WTC11 (cell line): ENCODE data around the gene SHROOM3.

ENCODE experiments used
- CREB1 ChIP-seq: sonication (generic); formaldehyde crosslinking; IDR thresholded peaks from 2 replicates; pipeline ENCODE4 v1.8.0; 2023; ENCODE audit warnings: mild to moderate bottlenecking, missing genetic modification reagents
- GABPB1 ChIP-seq: sonication (generic); formaldehyde crosslinking; IDR thresholded peaks from 2 replicates; pipeline ENCODE4 v1.8.1; 2023; ENCODE audit warnings: mild to moderate bottlenecking, missing genetic modification reagents
- GTF2I ChIP-seq: fragments of 250-450 bp; sonication (Bioruptor Pico); conservative IDR thresholded peaks from 2 replicates; pipeline ENCODE4 v1.4.0; 2021; ENCODE audit warnings: mild to moderate bottlenecking
- JAZF1 ChIP-seq: fragments of 250-450 bp; sonication (Bioruptor Pico); IDR thresholded peaks from 2 replicates; pipeline ENCODE4 v1.9.0; 2021; ENCODE audit warnings: moderate library complexity, mild to moderate bottlenecking, inconsistent platforms
- JUN ChIP-seq: sonication (generic); formaldehyde crosslinking; IDR thresholded peaks from 2 replicates; pipeline ENCODE4 v1.8.0; 2023; ENCODE audit warnings: mild to moderate bottlenecking, missing genetic modification reagents
- NR2C2 ChIP-seq: sonication (generic); formaldehyde crosslinking; IDR thresholded peaks from 2 replicates; pipeline ENCODE4 v1.8.0; 2022; ENCODE audit warnings: mild to moderate bottlenecking, missing genetic modification reagents
- TP53 ChIP-seq: sonication (generic); formaldehyde crosslinking; IDR thresholded peaks from 2 replicates; pipeline ENCODE4 v1.8.1; 2023; ENCODE audit warnings: mild to moderate bottlenecking, missing genetic modification reagents
- ZNF263 ChIP-seq: sonication (generic); formaldehyde crosslinking; IDR thresholded peaks from 2 replicates; pipeline ENCODE4 v1.8.1; 2022; ENCODE audit warnings: low read depth, mild to moderate bottlenecking, moderate library complexity, missing genetic modification reagents
- ZNF317 ChIP-seq: sonication (generic); formaldehyde crosslinking; IDR thresholded peaks from 2 replicates; pipeline ENCODE4 v1.8.1; 2023; ENCODE audit warnings: low read depth, mild to moderate bottlenecking, moderate library complexity, missing genetic modification reagents, borderline replicate concordance
- TF ChIP-seq, protein P1 (sequence below): sonication (generic); formaldehyde crosslinking; IDR thresholded peaks from 2 replicates; pipeline ENCODE4 v1.8.1; 2023; ENCODE audit warnings: mild to moderate bottlenecking, moderate library complexity, missing genetic modification reagents
- TF ChIP-seq, protein P2 (sequence below): fragments of 200-600 bp; IDR thresholded peaks from 2 replicates; pipeline ENCODE4 v1.8.0; 2022; ENCODE audit warnings: antibody characterized with exemption
- TF ChIP-seq, protein P3 (sequence below): sonication (generic); formaldehyde crosslinking; IDR thresholded peaks from 2 replicates; pipeline ENCODE4 v1.8.1; 2022; ENCODE audit warnings: low read depth, missing genetic modification reagents, borderline replicate concordance
- TF ChIP-seq, protein P4 (sequence below): sonication (generic); formaldehyde crosslinking; IDR thresholded peaks from 2 replicates; pipeline ENCODE4 v1.8.0; 2023; ENCODE audit warnings: missing genetic modification reagents, mild to moderate bottlenecking, borderline replicate concordance
- TF ChIP-seq, protein P5 (sequence below): sonication (generic); formaldehyde crosslinking; IDR thresholded peaks from 2 replicates; pipeline ENCODE4 v1.8.0; 2022; ENCODE audit warnings: mild to moderate bottlenecking, missing genetic modification reagents

DNA sequence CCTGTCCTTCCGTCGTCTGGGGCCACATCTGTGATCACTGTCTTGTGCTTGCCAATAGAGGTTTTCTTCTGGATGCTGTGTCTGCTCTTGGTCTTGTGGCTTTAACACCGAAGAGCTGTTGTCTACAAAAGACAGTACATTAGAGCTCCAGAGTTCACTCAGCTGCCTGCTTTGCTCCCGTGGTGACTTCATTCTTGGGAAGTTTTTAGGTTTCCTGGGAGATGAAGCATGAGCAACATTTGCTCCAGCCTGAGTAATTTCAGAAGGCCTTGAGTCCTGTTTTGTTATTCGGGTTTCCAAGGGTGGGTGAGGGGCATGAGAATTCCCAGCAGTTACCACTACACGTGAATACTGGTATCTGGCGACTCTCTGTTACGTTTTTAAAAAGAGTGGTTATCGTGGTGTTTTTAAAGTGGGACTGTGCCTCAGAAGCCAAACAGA, 189.2 kb downstream of the SHROOM3 start:
- TF ChIP-seq, protein P1, sequence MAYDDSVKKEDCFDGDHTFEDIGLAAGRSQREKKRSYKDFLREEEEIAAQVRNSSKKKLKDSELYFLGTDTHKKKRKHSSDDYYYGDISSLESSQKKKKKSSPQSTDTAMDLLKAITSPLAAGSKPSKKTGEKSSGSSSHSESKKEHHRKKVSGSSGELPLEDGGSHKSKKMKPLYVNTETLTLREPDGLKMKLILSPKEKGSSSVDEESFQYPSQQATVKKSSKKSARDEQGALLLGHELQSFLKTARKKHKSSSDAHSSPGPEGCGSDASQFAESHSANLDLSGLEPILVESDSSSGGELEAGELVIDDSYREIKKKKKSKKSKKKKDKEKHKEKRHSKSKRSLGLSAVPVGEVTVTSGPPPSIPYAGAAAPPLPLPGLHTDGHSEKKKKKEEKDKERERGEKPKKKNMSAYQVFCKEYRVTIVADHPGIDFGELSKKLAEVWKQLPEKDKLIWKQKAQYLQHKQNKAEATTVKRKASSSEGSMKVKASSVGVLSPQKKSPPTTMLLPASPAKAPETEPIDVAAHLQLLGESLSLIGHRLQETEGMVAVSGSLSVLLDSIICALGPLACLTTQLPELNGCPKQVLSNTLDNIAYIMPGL (CRISPR knock-in tag): no peak
- TF ChIP-seq GTF2I (CRISPR knock-in tag) (no peak), NR2C2 (CRISPR knock-in tag) (no peak), CREB1 (CRISPR knock-in tag) (no peak), TP53 (CRISPR knock-in tag) (no peak), JAZF1 (no peak), JUN (CRISPR knock-in tag) (no peak), ZNF317 (CRISPR knock-in tag) (no peak), GABPB1 (CRISPR knock-in tag) (no peak), ZNF263 (CRISPR knock-in tag) (no peak)
- TF ChIP-seq, protein P2, sequence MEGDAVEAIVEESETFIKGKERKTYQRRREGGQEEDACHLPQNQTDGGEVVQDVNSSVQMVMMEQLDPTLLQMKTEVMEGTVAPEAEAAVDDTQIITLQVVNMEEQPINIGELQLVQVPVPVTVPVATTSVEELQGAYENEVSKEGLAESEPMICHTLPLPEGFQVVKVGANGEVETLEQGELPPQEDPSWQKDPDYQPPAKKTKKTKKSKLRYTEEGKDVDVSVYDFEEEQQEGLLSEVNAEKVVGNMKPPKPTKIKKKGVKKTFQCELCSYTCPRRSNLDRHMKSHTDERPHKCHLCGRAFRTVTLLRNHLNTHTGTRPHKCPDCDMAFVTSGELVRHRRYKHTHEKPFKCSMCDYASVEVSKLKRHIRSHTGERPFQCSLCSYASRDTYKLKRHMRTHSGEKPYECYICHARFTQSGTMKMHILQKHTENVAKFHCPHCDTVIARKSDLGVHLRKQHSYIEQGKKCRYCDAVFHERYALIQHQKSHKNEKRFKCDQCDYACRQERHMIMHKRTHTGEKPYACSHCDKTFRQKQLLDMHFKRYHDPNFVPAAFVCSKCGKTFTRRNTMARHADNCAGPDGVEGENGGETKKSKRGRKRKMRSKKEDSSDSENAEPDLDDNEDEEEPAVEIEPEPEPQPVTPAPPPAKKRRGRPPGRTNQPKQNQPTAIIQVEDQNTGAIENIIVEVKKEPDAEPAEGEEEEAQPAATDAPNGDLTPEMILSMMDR: no peak
- TF ChIP-seq, protein P3, sequence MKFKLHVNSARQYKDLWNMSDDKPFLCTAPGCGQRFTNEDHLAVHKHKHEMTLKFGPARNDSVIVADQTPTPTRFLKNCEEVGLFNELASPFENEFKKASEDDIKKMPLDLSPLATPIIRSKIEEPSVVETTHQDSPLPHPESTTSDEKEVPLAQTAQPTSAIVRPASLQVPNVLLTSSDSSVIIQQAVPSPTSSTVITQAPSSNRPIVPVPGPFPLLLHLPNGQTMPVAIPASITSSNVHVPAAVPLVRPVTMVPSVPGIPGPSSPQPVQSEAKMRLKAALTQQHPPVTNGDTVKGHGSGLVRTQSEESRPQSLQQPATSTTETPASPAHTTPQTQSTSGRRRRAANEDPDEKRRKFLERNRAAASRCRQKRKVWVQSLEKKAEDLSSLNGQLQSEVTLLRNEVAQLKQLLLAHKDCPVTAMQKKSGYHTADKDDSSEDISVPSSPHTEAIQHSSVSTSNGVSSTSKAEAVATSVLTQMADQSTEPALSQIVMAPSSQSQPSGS (CRISPR knock-in tag): no peak
- TF ChIP-seq, protein P4, sequence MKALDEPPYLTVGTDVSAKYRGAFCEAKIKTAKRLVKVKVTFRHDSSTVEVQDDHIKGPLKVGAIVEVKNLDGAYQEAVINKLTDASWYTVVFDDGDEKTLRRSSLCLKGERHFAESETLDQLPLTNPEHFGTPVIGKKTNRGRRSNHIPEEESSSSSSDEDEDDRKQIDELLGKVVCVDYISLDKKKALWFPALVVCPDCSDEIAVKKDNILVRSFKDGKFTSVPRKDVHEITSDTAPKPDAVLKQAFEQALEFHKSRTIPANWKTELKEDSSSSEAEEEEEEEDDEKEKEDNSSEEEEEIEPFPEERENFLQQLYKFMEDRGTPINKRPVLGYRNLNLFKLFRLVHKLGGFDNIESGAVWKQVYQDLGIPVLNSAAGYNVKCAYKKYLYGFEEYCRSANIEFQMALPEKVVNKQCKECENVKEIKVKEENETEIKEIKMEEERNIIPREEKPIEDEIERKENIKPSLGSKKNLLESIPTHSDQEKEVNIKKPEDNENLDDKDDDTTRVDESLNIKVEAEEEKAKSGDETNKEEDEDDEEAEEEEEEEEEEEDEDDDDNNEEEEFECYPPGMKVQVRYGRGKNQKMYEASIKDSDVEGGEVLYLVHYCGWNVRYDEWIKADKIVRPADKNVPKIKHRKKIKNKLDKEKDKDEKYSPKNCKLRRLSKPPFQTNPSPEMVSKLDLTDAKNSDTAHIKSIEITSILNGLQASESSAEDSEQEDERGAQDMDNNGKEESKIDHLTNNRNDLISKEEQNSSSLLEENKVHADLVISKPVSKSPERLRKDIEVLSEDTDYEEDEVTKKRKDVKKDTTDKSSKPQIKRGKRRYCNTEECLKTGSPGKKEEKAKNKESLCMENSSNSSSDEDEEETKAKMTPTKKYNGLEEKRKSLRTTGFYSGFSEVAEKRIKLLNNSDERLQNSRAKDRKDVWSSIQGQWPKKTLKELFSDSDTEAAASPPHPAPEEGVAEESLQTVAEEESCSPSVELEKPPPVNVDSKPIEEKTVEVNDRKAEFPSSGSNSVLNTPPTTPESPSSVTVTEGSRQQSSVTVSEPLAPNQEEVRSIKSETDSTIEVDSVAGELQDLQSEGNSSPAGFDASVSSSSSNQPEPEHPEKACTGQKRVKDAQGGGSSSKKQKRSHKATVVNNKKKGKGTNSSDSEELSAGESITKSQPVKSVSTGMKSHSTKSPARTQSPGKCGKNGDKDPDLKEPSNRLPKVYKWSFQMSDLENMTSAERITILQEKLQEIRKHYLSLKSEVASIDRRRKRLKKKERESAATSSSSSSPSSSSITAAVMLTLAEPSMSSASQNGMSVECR (CRISPR knock-in tag): no peak
- TF ChIP-seq, protein P5, sequence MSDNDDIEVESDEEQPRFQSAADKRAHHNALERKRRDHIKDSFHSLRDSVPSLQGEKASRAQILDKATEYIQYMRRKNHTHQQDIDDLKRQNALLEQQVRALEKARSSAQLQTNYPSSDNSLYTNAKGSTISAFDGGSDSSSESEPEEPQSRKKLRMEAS (CRISPR knock-in tag): no peak
